A549 (cell line): Measurements from ENCODE around the gene CTNND1. TPM values are rescaled to one million over a fixed set of nuclear protein-coding genes. Genes with fewer than 3 reads are reported as not detected.

ENCODE experiments used
- ATAC-seq, 2 experiments: fragments of 200-7000 bp in 1 of 2; fragments of >200 bp in 1 of 2; cut with Nextera tagmentation in 1 of 2; cut with Tn5 transposase in 1 of 2; 3 replicates each; pipeline versions ENCODE4 v1.8.0 to v1.9.1; 2018 to 2020; ENCODE audit warnings: mild to moderate bottlenecking in 1 of 2, moderate library complexity in 1 of 2
- CTCF ChIA-PET: fragments of 300-600 bp; sonication (Branson Sonifier 250); formaldehyde crosslinking; extraction: SDS; loops from one replicate; lab custom pipeline; 2021; ENCODE audit warnings: antibody characterized with exemption, inconsistent platforms; lab: Yijun Ruan, JAX
- POLR2A ChIA-PET: fragments of 350-600 bp; formaldehyde crosslinking; extraction: SDS; loops from one replicate; lab custom pipeline; 2021; ENCODE audit warnings: antibody characterized with exemption, inconsistent platforms; lab: Yijun Ruan, JAX
- DNase-seq, 2 experiments: peaks; one replicate each; pipeline versions ENCODE4 v3.0.0 to v3.0.0-alpha.2; 2011 to 2016; ENCODE audit warnings: low read depth in 1 of 2, low spot score in 1 of 2
- FAIRE-seq: peaks from 2 replicates; lab custom pipeline; 2011; peaks lifted over from hg19 to GRCh38; lab: Jason Lieb, UNC
- H3K27ac ChIP-seq, 2 experiments: fragments of >200 bp; sonication (Bioruptor Twin); formaldehyde crosslinking; 3 replicates each; pipeline ENCODE4 v1.5.1; 2016 to 2017
- H3K4me1 ChIP-seq: fragments of >200 bp; sonication (Bioruptor Twin); formaldehyde crosslinking; 3 replicates; pipeline ENCODE4 v1.6.1; 2016
- H3K4me2 ChIP-seq: fragments of >200 bp; sonication (Bioruptor Twin); formaldehyde crosslinking; 3 replicates; pipeline ENCODE4 v1.6.1; 2016
- H3K4me3 ChIP-seq: fragments of >200 bp; sonication (Bioruptor Twin); formaldehyde crosslinking; 3 replicates; pipeline ENCODE4 v1.5.1; 2016
- H3K9me3 ChIP-seq: fragments of >200 bp; sonication (Bioruptor Twin); formaldehyde crosslinking; 3 replicates; pipeline ENCODE4 v1.6.1; 2016
- BCL3 ChIP-seq: fragments of >200 bp; sonication (Bioruptor Twin); formaldehyde crosslinking; IDR thresholded peaks from 3 replicates; pipeline ENCODE4 v1.6.1; 2016
- CHD4 ChIP-seq: fragments of 200-600 bp; sonication (generic); IDR thresholded peaks from 2 replicates; pipeline ENCODE4 v1.6.1; 2016; ENCODE audit warnings: antibody characterized with exemption, mild to moderate bottlenecking, borderline replicate concordance
- EP300 ChIP-seq, 2 experiments: fragments of >200 bp; sonication (Bioruptor Twin); formaldehyde crosslinking; IDR thresholded peaks; 2 replicates in 1 of 2; 3 replicates in 1 of 2; pipeline ENCODE4 v1.6.1; 2016 to 2017
- HDAC2 ChIP-seq: fragments of 200-600 bp; sonication (generic); IDR thresholded peaks from 2 replicates; pipeline ENCODE4 v1.6.1; 2016
- HOXA7 ChIP-seq: fragments of 250-450 bp; sonication (Bioruptor Pico); IDR thresholded peaks from 2 replicates; pipeline ENCODE4 v1.5.0; 2020; ENCODE audit warnings: mild to moderate bottlenecking, moderate library complexity
- HOXB13 ChIP-seq: fragments of 250-450 bp; sonication (Bioruptor Pico); IDR thresholded peaks from 2 replicates; pipeline ENCODE4 v1.5.0; 2020; ENCODE audit warnings: low read depth, mild to moderate bottlenecking, moderate library complexity
- KDM5A ChIP-seq: fragments of 200-600 bp; sonication (generic); IDR thresholded peaks from 2 replicates; pipeline ENCODE4 v1.6.1; 2016; ENCODE audit warnings: antibody characterized with exemption, mild to moderate bottlenecking
- MAFK ChIP-seq: fragments of 450-650 bp; IDR thresholded peaks from 2 replicates; pipeline ENCODE4 v1.6.1; 2014; ENCODE audit not compliant: partially characterized antibody
- NFE2L2 ChIP-seq: fragments of 150-350 bp; conservative IDR thresholded peaks from 2 replicates; pipeline ENCODE4 v1.6.1; 2014; ENCODE audit warnings: low read length
- POLR2A ChIP-seq: IDR thresholded peaks from 2 replicates; pipeline ENCODE4 v1.6.1; 2012; ENCODE audit warnings: mild to moderate bottlenecking, low read length
- RAD21 ChIP-seq, 2 experiments: fragments of >200 bp in 1 of 2; sonication (Bioruptor Twin) in 1 of 2; formaldehyde crosslinking in 1 of 2; IDR thresholded peaks in 1 of 2; conservative IDR thresholded peaks in 1 of 2; 2 replicates in 1 of 2; 3 replicates in 1 of 2; pipeline ENCODE4 v1.6.1; 2012 to 2018; ENCODE audit warnings: inconsistent platforms in 1 of 2
- RARB ChIP-seq: fragments of 250-450 bp; sonication (Bioruptor Pico); IDR thresholded peaks from 2 replicates; pipeline ENCODE4 v1.8.0; 2021; ENCODE audit warnings: mild to moderate bottlenecking, moderate library complexity
- SMC3 ChIP-seq: fragments of >200 bp; sonication (Bioruptor Twin); formaldehyde crosslinking; IDR thresholded peaks from 3 replicates; pipeline ENCODE4 v1.6.1; 2018; ENCODE audit warnings: inconsistent platforms
- WGBS: methylation state at CpG from one replicate; pipeline ENCODE4 v1.1.6; 2017; ENCODE audit errors: missing lambda C conversion rate; 5-methylcytosine and 5-hydroxymethylcytosine counted together
- polyA plus RNA-seq, 4 experiments: library from polyadenylated mRNA; depleted of rRNA in 3 of 4; stranded (reverse); fragments of >200 nt; fragmentation: RNase III in 1 of 4; extraction: RNeasy Plus Mini Kit Qiagen cat#74134 plus additional on column Dnase treatment in 1 of 4; gene quantifications; 2 replicates in 3 of 4; 3 replicates in 1 of 4; pipeline ENCODE4 v1.2.3, GENCODE V29; 2011 to 2017
- small RNA-seq, 6 experiments: library from RNA; depleted of rRNA; stranded (forward); fragments of <200 nt; gene quantifications; one replicate each; pipeline ENCODE3, GENCODE V24; 2012
- TF ChIP-seq, protein P1 (sequence below): fragments of >200 bp; sonication (Bioruptor Twin); formaldehyde crosslinking; IDR thresholded peaks from 2 replicates; pipeline ENCODE4 v1.6.1; 2016

Gene CTNND1
- polyA plus RNA-seq, 2 of the 4 experiments (the other 2 are of a cell fraction): 72.8 to 146 TPM

DNA sequence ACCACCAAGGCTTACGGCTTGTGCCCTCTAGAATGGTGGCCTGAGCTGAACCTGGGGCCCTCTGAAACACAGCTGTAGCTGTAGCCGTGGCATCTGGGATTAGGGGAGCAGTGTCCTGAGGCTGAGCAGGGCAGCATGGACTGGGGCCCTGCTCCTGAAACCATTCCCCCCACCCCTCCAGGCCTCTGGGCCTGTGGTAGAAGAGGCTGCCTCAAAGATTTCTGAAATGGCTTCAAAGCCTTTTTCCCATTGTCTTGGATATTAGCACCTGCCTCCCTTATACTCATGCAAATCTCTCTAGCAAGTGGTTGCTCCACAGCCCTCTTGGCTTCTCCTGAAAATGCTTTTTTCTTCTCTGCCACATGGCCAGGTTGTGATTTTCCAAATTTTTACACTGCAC lies 106.9 kb downstream of the CTNND1 start:
- no peak overlapping the region for H3K27ac ChIP-seq
- ATAC-seq: no peak
- H3K4me1 ChIP-seq: no peaks in the 10 kb centered on the region
- FAIRE-seq: no peak
- H3K4me2 ChIP-seq: no peak overlapping the region
- no peak for DNase-seq
- ChIA-PET POLR2A (no interaction called here), CTCF (interaction anchor here (0.9 kb wide), 1 partner anchor 11 kb away, joined by 3 read pairs; no protein-coding TSS in a partner anchor)
- TF ChIP-seq RARB (no peak), EP300 (IDR thresholded peaks at IDR 0.05) (no peak), HOXB13 (CRISPR knock-in tag) (no peak), HDAC2 (no peak), MAFK (no peak), SMC3 (no peak), HOXA7 (no peak), NFE2L2 (no peak), KDM5A (no peak), POLR2A (no peak), CHD4 (no peak), RAD21 (conservative IDR thresholded peaks at IDR 0.05 in 1 of 2, IDR thresholded peaks at IDR 0.05 in 1 of 2) (no peak), BCL3 (no peak)
- TF ChIP-seq, protein P1, sequence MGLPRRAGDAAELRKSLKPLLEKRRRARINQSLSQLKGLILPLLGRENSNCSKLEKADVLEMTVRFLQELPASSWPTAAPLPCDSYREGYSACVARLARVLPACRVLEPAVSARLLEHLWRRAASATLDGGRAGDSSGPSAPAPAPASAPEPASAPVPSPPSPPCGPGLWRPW: no peak
- WGBS: 26% methylated on average over 2 of the region's 2 CpGs
- H3K4me3 ChIP-seq: no peak overlapping the region
- H3K9me3 ChIP-seq: no peaks in the 10 kb centered on the region

Small RNAs within 50 kb of the gene (small RNA-seq; reads per million reads assigned to genes)
- gene AP001931.1 (0 reads per million in 6 experiments), gene TMX2-CTNND1 (0 reads per million in 6 experiments)

Other genes with a start within 250 kb of the CTNND1 start
- 4.6 and 5.3 TPM in 2 replicates for gene SLC43A1, start 246.1 kb upstream of the CTNND1 start, polyA plus RNA-seq (2011; rRNA removed)
- gene SLC43A1, start 246.1 kb upstream of the CTNND1 start, polyA plus RNA-seq (2017; fragmentation: RNase III; extraction: RNeasy Plus Mini Kit Qiagen cat#74134 plus additional on column Dnase treatment): 1.0 to 1.3 TPM (median 1.1 TPM) in 3 replicates
- 248 and 249 TPM in 2 replicates for gene TIMM10, start 231.0 kb upstream of the CTNND1 start, polyA plus RNA-seq (2011; rRNA removed)
- gene TIMM10, start 231.0 kb upstream of the CTNND1 start, polyA plus RNA-seq (2017; fragmentation: RNase III; extraction: RNeasy Plus Mini Kit Qiagen cat#74134 plus additional on column Dnase treatment): 172 to 184 TPM (median 179 TPM) in 3 replicates
- gene SMTNL1, start 224.2 kb upstream of the CTNND1 start, polyA plus RNA-seq (2011; rRNA removed): not detected in 2 replicates
- gene SMTNL1, start 224.2 kb upstream of the CTNND1 start, polyA plus RNA-seq (2017; fragmentation: RNase III; extraction: RNeasy Plus Mini Kit Qiagen cat#74134 plus additional on column Dnase treatment): not detected in 3 replicates
- gene UBE2L6, start 194.1 kb upstream of the CTNND1 start, polyA plus RNA-seq (2011; rRNA removed): 14.8 and 17.9 TPM in 2 replicates
- gene UBE2L6, start 194.1 kb upstream of the CTNND1 start, polyA plus RNA-seq (2017; fragmentation: RNase III; extraction: RNeasy Plus Mini Kit Qiagen cat#74134 plus additional on column Dnase treatment): 18.2 to 21.4 TPM (median 18.7 TPM) in 3 replicates
- gene SERPING1, start 164.1 kb upstream of the CTNND1 start, polyA plus RNA-seq (2011; rRNA removed): 0.59 and 0.91 TPM in 2 replicates
- gene SERPING1, start 164.1 kb upstream of the CTNND1 start, polyA plus RNA-seq (2017; fragmentation: RNase III; extraction: RNeasy Plus Mini Kit Qiagen cat#74134 plus additional on column Dnase treatment): 0.10 to 0.63 TPM (median 0.53 TPM) in 3 replicates
- 0.04 and 0.13 TPM in 2 replicates for gene YPEL4, start 111.9 kb upstream of the CTNND1 start, polyA plus RNA-seq (2011; rRNA removed)
- gene YPEL4, start 111.9 kb upstream of the CTNND1 start, polyA plus RNA-seq (2017; fragmentation: RNase III; extraction: RNeasy Plus Mini Kit Qiagen cat#74134 plus additional on column Dnase treatment): 0.04 to 0.06 TPM in 2 of 3 replicates, not detected in the other
- 22.8 and 24.2 TPM in 2 replicates for gene CLP1, start 104.0 kb upstream of the CTNND1 start, polyA plus RNA-seq (2011; rRNA removed)
- 31.6 to 33.0 TPM (median 31.8 TPM) in 3 replicates for gene CLP1, start 104.0 kb upstream of the CTNND1 start, polyA plus RNA-seq (2017; fragmentation: RNase III; extraction: RNeasy Plus Mini Kit Qiagen cat#74134 plus additional on column Dnase treatment)
- gene ZDHHC5, start 93.7 kb upstream of the CTNND1 start, polyA plus RNA-seq (2011; rRNA removed): 63.8 and 75.9 TPM in 2 replicates
- gene ZDHHC5, start 93.7 kb upstream of the CTNND1 start, polyA plus RNA-seq (2017; fragmentation: RNase III; extraction: RNeasy Plus Mini Kit Qiagen cat#74134 plus additional on column Dnase treatment): 44.1 to 47.1 TPM (median 46.5 TPM) in 3 replicates
- 33.5 and 38.5 TPM in 2 replicates for gene MED19, start 49.6 kb upstream of the CTNND1 start, polyA plus RNA-seq (2011; rRNA removed)
- gene MED19, start 49.6 kb upstream of the CTNND1 start, polyA plus RNA-seq (2017; fragmentation: RNase III; extraction: RNeasy Plus Mini Kit Qiagen cat#74134 plus additional on column Dnase treatment): 22.5 to 23.5 TPM (median 23.3 TPM) in 3 replicates
- 168 and 191 TPM in 2 replicates for gene TMX2, start 49.2 kb upstream of the CTNND1 start, polyA plus RNA-seq (2011; rRNA removed)
- 137 to 162 TPM (median 140 TPM) in 3 replicates for gene TMX2, start 49.2 kb upstream of the CTNND1 start, polyA plus RNA-seq (2017; fragmentation: RNase III; extraction: RNeasy Plus Mini Kit Qiagen cat#74134 plus additional on column Dnase treatment)
- gene SELENOH, start 20.3 kb upstream of the CTNND1 start, polyA plus RNA-seq (2011; rRNA removed): 99.7 and 115 TPM in 2 replicates
- gene SELENOH, start 20.3 kb upstream of the CTNND1 start, polyA plus RNA-seq (2017; fragmentation: RNase III; extraction: RNeasy Plus Mini Kit Qiagen cat#74134 plus additional on column Dnase treatment): 91.4 to 96.3 TPM (median 91.8 TPM) in 3 replicates
- not detected in 2 replicates for gene BTBD18, start 10.0 kb upstream of the CTNND1 start, polyA plus RNA-seq (2011; rRNA removed)
- not detected in 3 replicates for gene BTBD18, start 10.0 kb upstream of the CTNND1 start, polyA plus RNA-seq (2017; fragmentation: RNase III; extraction: RNeasy Plus Mini Kit Qiagen cat#74134 plus additional on column Dnase treatment)